ENCODE results near the gene TM4SF4. TPM values are rescaled to one million over a fixed set of nuclear protein-coding genes. Genes with fewer than 3 reads are reported as not detected.
A peak's percentile ranks its signal among the peaks of the same experiment; 100 is the strongest.

TM4SF4 gene
- total RNA-seq, 1 donor from 2014 or later = not detected

- peaks cover 12% of the 10 kb centered on the region for H3K4me1 Mint-ChIP-seq (ENCODE audit: low read depth)
- H3K9me3 Mint-ChIP-seq = no peaks in the 10 kb centered on the region
- no peak overlapping the region for H3K4me3 Mint-ChIP-seq (ENCODE audit: low read depth)
- DNase-seq (ENCODE audit: low spot score) = no peak
- H3K27me3 Mint-ChIP-seq (ENCODE audit: low read depth) = peaks cover 24% of the 10 kb centered on the region
- no peaks in the 10 kb centered on the region for H3K36me3 Mint-ChIP-seq (ENCODE audit: low read depth)
- intact Hi-C loops (cut with micrococcal nuclease) = loop anchor here (1.0 to 5.0 kb wide), 3 partner anchors 205 to 296 kb away; no protein-coding TSS in a partner anchor
- no peak overlapping the region for H3K27ac Mint-ChIP-seq
Observed at GRCh38 chr3:149512073-149512782, 37.7 kb downstream of the TM4SF4 start.

- H3K36me3 Mint-ChIP-seq (ENCODE audit: low read depth) = no peaks in the 10 kb centered on the region
- no peak for DNase-seq (ENCODE audit: low spot score)
- no peak overlapping the region for H3K4me3 Mint-ChIP-seq (ENCODE audit: low read depth)
- H3K9me3 Mint-ChIP-seq = no peaks in the 10 kb centered on the region
- H3K27me3 Mint-ChIP-seq (ENCODE audit: low read depth) = peaks cover 27% of the 10 kb centered on the region
- no peak overlapping the region for H3K27ac Mint-ChIP-seq
- intact Hi-C loops (cut with micrococcal nuclease) = loop anchor here (5.0 kb wide), 1 partner anchor 203 kb away; no protein-coding TSS in a partner anchor
- peaks cover 8% of the 10 kb centered on the region for H3K4me1 Mint-ChIP-seq (ENCODE audit: low read depth)
Observed at GRCh38 chr3:149514471-149514870, 40.0 kb downstream of the TM4SF4 start.

- Mint-ChIP-seq H3K4me1 (ENCODE audit: low read depth) (peaks cover 8% of the 10 kb centered on the region), H3K27me3 (ENCODE audit: low read depth) (peaks cover 27% of the 10 kb centered on the region), H3K4me3 (ENCODE audit: low read depth) (no peak overlapping the region), H3K9me3 (no peaks in the 10 kb centered on the region), H3K27ac (no peak overlapping the region), H3K36me3 (ENCODE audit: low read depth) (no peaks in the 10 kb centered on the region)
- intact Hi-C loops (cut with micrococcal nuclease) = no loop called here
- no peak for DNase-seq (ENCODE audit: low spot score)
Observed at GRCh38 chr3:149515249-149515648, 40.8 kb downstream of the TM4SF4 start.

- Mint-ChIP-seq H3K4me3 (ENCODE audit: low read depth) (no peak overlapping the region), H3K4me1 (ENCODE audit: low read depth) (peaks cover 8% of the 10 kb centered on the region), H3K27me3 (ENCODE audit: low read depth) (peaks cover 18% of the 10 kb centered on the region), H3K36me3 (ENCODE audit: low read depth) (no peaks in the 10 kb centered on the region), H3K27ac (no peak overlapping the region), H3K9me3 (no peaks in the 10 kb centered on the region)
- intact Hi-C loops (cut with micrococcal nuclease) = no loop called here
- no peak for DNase-seq (ENCODE audit: low spot score)
Observed at GRCh38 chr3:149516920-149517319, 42.4 kb downstream of the TM4SF4 start.

- Mint-ChIP-seq H3K36me3 (ENCODE audit: low read depth) (no peaks in the 10 kb centered on the region), H3K4me1 (ENCODE audit: low read depth) (no peaks in the 10 kb centered on the region), H3K27me3 (ENCODE audit: low read depth) (peaks cover 6% of the 10 kb centered on the region), H3K27ac (no peak overlapping the region), H3K4me3 (ENCODE audit: low read depth) (no peak overlapping the region), H3K9me3 (no peaks in the 10 kb centered on the region)
- no peak for DNase-seq (ENCODE audit: low spot score)
- intact Hi-C loops (cut with micrococcal nuclease) = no loop called here
Observed at GRCh38 chr3:149519912-149520311, 45.4 kb downstream of the TM4SF4 start.

GRCh38 chr3:149523512-149524299 is 49.2 kb downstream of the TM4SF4 start:
- Mint-ChIP-seq H3K4me3 (ENCODE audit: low read depth) (no peak overlapping the region), H3K4me1 (ENCODE audit: low read depth) (no peaks in the 10 kb centered on the region), H3K27ac (no peak overlapping the region), H3K36me3 (ENCODE audit: low read depth) (no peaks in the 10 kb centered on the region), H3K9me3 (no peaks in the 10 kb centered on the region), H3K27me3 (ENCODE audit: low read depth) (peaks cover 5% of the 10 kb centered on the region)
- intact Hi-C loops (cut with micrococcal nuclease) = no loop called here
- no peak for DNase-seq (ENCODE audit: low spot score)

- Mint-ChIP-seq H3K36me3 (ENCODE audit: low read depth) (no peaks in the 10 kb centered on the region), H3K4me1 (ENCODE audit: low read depth) (peaks cover 3% of the 10 kb centered on the region), H3K27me3 (ENCODE audit: low read depth) (peaks cover 3% of the 10 kb centered on the region), H3K4me3 (ENCODE audit: low read depth) (no peak overlapping the region), H3K27ac (no peak overlapping the region), H3K9me3 (no peaks in the 10 kb centered on the region)
- DNase-seq (ENCODE audit: low spot score) = no peak
- intact Hi-C loops (cut with micrococcal nuclease) = no loop called here
Observed at GRCh38 chr3:149527531-149528339, 53.2 kb downstream of the TM4SF4 start.

- Mint-ChIP-seq H3K36me3 (ENCODE audit: low read depth) (no peaks in the 10 kb centered on the region), H3K4me3 (ENCODE audit: low read depth) (no peak overlapping the region), H3K27ac (no peak overlapping the region), H3K27me3 (ENCODE audit: low read depth) (peaks cover 3% of the 10 kb centered on the region), H3K9me3 (no peaks in the 10 kb centered on the region), H3K4me1 (ENCODE audit: low read depth) (peaks cover 3% of the 10 kb centered on the region)
- no peak for DNase-seq (ENCODE audit: low spot score)
- intact Hi-C loops (cut with micrococcal nuclease) = no loop called here
Observed at GRCh38 chr3:149528340-149528650, 53.8 kb downstream of the TM4SF4 start.

GRCh38 chr3:149529099-149529498 is 54.6 kb downstream of the TM4SF4 start:
- H3K9me3 Mint-ChIP-seq = no peaks in the 10 kb centered on the region
- H3K4me1 Mint-ChIP-seq (ENCODE audit: low read depth) = peaks cover 3% of the 10 kb centered on the region
- intact Hi-C loops (cut with micrococcal nuclease) = no loop called here
- no peak overlapping the region for H3K27ac Mint-ChIP-seq
- no peak for DNase-seq (ENCODE audit: low spot score)
- H3K36me3 Mint-ChIP-seq (ENCODE audit: low read depth) = no peaks in the 10 kb centered on the region
- H3K27me3 Mint-ChIP-seq (ENCODE audit: low read depth) = peaks cover 5% of the 10 kb centered on the region
- no peak overlapping the region for H3K4me3 Mint-ChIP-seq (ENCODE audit: low read depth)

- no peaks in the 10 kb centered on the region for H3K36me3 Mint-ChIP-seq (ENCODE audit: low read depth)
- intact Hi-C loops (cut with micrococcal nuclease) = no loop called here
- H3K27me3 Mint-ChIP-seq (ENCODE audit: low read depth) = peaks cover 4% of the 10 kb centered on the region
- peak overlapping the region; percentile 45 for H3K4me3 Mint-ChIP-seq (ENCODE audit: low read depth)
- H3K4me1 Mint-ChIP-seq (ENCODE audit: low read depth) = peaks cover 3% of the 10 kb centered on the region
- no peaks in the 10 kb centered on the region for H3K9me3 Mint-ChIP-seq
- DNase-seq (ENCODE audit: low spot score) = no peak
- H3K27ac Mint-ChIP-seq = no peak overlapping the region
Observed at GRCh38 chr3:149532489-149533180, 58.1 kb downstream of the TM4SF4 start.

- intact Hi-C loops (cut with micrococcal nuclease) = no loop called here
- H3K27me3 Mint-ChIP-seq (ENCODE audit: low read depth) = peaks cover 7% of the 10 kb centered on the region
Observed at GRCh38 chr3:149534082-149534481, 59.6 kb downstream of the TM4SF4 start.

GRCh38 chr3:149534671-149535332 is 60.3 kb downstream of the TM4SF4 start:
- H3K36me3 Mint-ChIP-seq (ENCODE audit: low read depth) = no peaks in the 10 kb centered on the region
- peaks cover 3% of the 10 kb centered on the region for H3K4me1 Mint-ChIP-seq (ENCODE audit: low read depth)
- H3K27ac Mint-ChIP-seq = no peak overlapping the region
- peaks cover 9% of the 10 kb centered on the region for H3K27me3 Mint-ChIP-seq (ENCODE audit: low read depth)
- no peak for DNase-seq (ENCODE audit: low spot score)
- no peaks in the 10 kb centered on the region for H3K9me3 Mint-ChIP-seq
- intact Hi-C loops (cut with micrococcal nuclease) = no loop called here
- no peak overlapping the region for H3K4me3 Mint-ChIP-seq (ENCODE audit: low read depth)

More at GRCh38 chr3:149534082-149534481, 59.6 kb downstream of the TM4SF4 start:
- H3K9me3 Mint-ChIP-seq = no peaks in the 10 kb centered on the region
- no peak for DNase-seq (ENCODE audit: low spot score)
- no peak overlapping the region for H3K4me3 Mint-ChIP-seq (ENCODE audit: low read depth)
- H3K4me1 Mint-ChIP-seq (ENCODE audit: low read depth) = peaks cover 3% of the 10 kb centered on the region
- no peak overlapping the region for H3K27ac Mint-ChIP-seq
- H3K36me3 Mint-ChIP-seq (ENCODE audit: low read depth) = no peaks in the 10 kb centered on the region
